Fibroblast of lung (primary cell): ENCODE results near the gene ATG10.

Source experiments
- CTCF ChIP-seq, 2 donors: IDR thresholded peaks in 1 of 2; conservative IDR thresholded peaks in 1 of 2; 1 replicate in 1 of 2; 2 replicates in 1 of 2; pipeline ENCODE4 v1.5.1; 2011 to 2012; ENCODE audit warnings: low read length in 2 of 2, control low read depth in 1 of 2, inconsistent platforms in 1 of 2, low read depth in 1 of 2, mild to moderate bottlenecking in 1 of 2
- EZH2 ChIP-seq: IDR thresholded peaks from 2 replicates; pipeline ENCODE4 v1.5.1; 2012; ENCODE audit warnings: low read length, control low read depth, mild to moderate bottlenecking; ENCODE audit errors: missing control alignments

DNA sequence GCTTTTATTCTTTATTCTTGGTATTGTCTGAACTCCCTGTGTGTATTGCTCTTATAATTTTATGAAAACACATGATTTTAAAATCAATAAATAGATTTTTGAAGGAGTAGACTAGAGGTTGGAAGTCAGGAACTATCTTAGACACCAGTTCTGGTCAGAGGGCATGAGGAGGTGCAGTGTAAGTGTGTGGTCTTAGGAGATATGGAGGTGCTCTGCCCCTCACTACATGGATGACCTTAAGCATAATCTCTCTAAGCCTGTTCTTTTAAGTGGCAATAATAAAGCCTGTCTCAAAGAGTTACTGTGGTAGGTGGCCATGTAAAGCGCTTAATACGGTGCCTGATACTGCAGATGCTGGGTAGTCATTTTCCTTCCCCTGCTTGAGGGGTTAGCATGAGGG lies 272.3 kb downstream of the ATG10 start:
- TF ChIP-seq CTCF (conservative IDR thresholded peaks at IDR 0.05 in 1 of 2, IDR thresholded peaks at IDR 0.05 in 1 of 2; ENCODE audit: low read depth in 1 of 2, low read length in 2 of 2) = no peak
- no peak for TF ChIP-seq EZH2
